Testis (tissue), 3 donors: Measurements from ENCODE around the gene CRISP2. TPM values are rescaled to one million over a fixed set of nuclear protein-coding genes. Genes with fewer than 3 reads are reported as not detected.

ENCODE experiments used
- DNase-seq: peaks from one replicate; pipeline ENCODE4 v3.0.0-alpha.2; 2019
- H3K27ac ChIP-seq, 2 donors: fragments of 200-600 bp; sonication (generic); one replicate each; pipeline ENCODE4 v1.5.1; 2019
- H3K27me3 ChIP-seq: fragments of 200-600 bp; sonication (generic); one replicate; pipeline ENCODE4 v1.5.1; 2019
- H3K36me3 ChIP-seq: fragments of 200-600 bp; sonication (generic); one replicate; pipeline ENCODE4 v1.5.1; 2017; ENCODE audit warnings: low read depth; ENCODE audit errors: missing control alignments
- H3K4me1 ChIP-seq: fragments of 200-600 bp; sonication (generic); one replicate; pipeline ENCODE4 v1.5.1; 2019
- H3K4me3 ChIP-seq, 2 donors: fragments of 200-600 bp; sonication (generic); one replicate each; pipeline ENCODE4 v1.5.1; 2017 to 2019
- H3K9me3 ChIP-seq: fragments of 200-600 bp; sonication (generic); one replicate; pipeline ENCODE4 v1.5.1; 2017
- POLR2A ChIP-seq: fragments of 450-650 bp; IDR thresholded peaks from one replicate; pipeline ENCODE4 v1.6.1; 2017; ENCODE audit warnings: antibody characterized with exemption, mild to moderate bottlenecking, moderate library complexity
- WGBS, 2 donors: methylation state at CpG; one replicate each; pipeline ENCODE4 v1.1.5; 2018; 5-methylcytosine and 5-hydroxymethylcytosine counted together
- intact Hi-C: fragments of 100-400 bp; cut with DNase I; formaldehyde crosslinking; loops from one replicate; pipeline ENCODE4 v1.15.1; 2023; ENCODE audit warnings: low total_unique reads
- polyA plus RNA-seq: library from polyadenylated mRNA; stranded (reverse); fragments of 350-450 nt; fragmentation: Illumina TruSeq; extraction: RNeasy Lipid Tissue Mini Kit (QIAGEN cat#74804); gene quantifications from one replicate; pipeline ENCODE4 v1.2.3, GENCODE V29; 2014; ENCODE audit warnings: low read depth, low replicate concordance; ENCODE audit not compliant: insufficient read depth
- total RNA-seq, 2 donors: library from RNA; depleted of rRNA; stranded (reverse); fragments of >200 nt; gene quantifications; one replicate each; pipeline ENCODE4 v1.2.3, GENCODE V29; 2016
- TF ChIP-seq, protein P1 (sequence below), 3 experiments: fragments of 450-650 bp in 2 of 3; fragments of 200-600 bp in 1 of 3; sonication (generic) in 1 of 3; IDR thresholded peaks; one replicate each; pipeline ENCODE4 v1.5.1; 2016 to 2019; ENCODE audit warnings: antibody characterized with exemption in 3 of 3, mild to moderate bottlenecking in 2 of 3, moderate library complexity in 1 of 3

CRISP2 gene
- total and polyA plus RNA-seq, 3 donors from 2014 or later = 197 to 739 (median 709) TPM

GRCh38 chr6:49645139-49645538, 68.2 kb downstream of the CRISP2 start:
- H3K36me3 ChIP-seq = no peaks in the 10 kb centered on the region
- H3K27me3 ChIP-seq = no peaks in the 10 kb centered on the region
- H3K9me3 ChIP-seq = no peaks in the 10 kb centered on the region
- no peak for DNase-seq
- intact Hi-C loops = no loop called here
- 87 to 89% methylated on average over 3 of the region's 3 CpGs for WGBS, 2 donors
- TF ChIP-seq POLR2A = no peak
- TF ChIP-seq, protein P1, sequence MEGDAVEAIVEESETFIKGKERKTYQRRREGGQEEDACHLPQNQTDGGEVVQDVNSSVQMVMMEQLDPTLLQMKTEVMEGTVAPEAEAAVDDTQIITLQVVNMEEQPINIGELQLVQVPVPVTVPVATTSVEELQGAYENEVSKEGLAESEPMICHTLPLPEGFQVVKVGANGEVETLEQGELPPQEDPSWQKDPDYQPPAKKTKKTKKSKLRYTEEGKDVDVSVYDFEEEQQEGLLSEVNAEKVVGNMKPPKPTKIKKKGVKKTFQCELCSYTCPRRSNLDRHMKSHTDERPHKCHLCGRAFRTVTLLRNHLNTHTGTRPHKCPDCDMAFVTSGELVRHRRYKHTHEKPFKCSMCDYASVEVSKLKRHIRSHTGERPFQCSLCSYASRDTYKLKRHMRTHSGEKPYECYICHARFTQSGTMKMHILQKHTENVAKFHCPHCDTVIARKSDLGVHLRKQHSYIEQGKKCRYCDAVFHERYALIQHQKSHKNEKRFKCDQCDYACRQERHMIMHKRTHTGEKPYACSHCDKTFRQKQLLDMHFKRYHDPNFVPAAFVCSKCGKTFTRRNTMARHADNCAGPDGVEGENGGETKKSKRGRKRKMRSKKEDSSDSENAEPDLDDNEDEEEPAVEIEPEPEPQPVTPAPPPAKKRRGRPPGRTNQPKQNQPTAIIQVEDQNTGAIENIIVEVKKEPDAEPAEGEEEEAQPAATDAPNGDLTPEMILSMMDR (IDR thresholded peaks at IDR 0.05) = no peak
- no peak overlapping the region for H3K27ac ChIP-seq
- no peaks in the 10 kb centered on the region for H3K4me1 ChIP-seq
- H3K4me3 ChIP-seq = no peak overlapping the region

Other genes with a start within 250 kb of the CRISP2 start
- not detected for gene GLYATL3, start 213.6 kb downstream of the CRISP2 start, total RNA-seq
- gene GLYATL3, start 213.6 kb downstream of the CRISP2 start, polyA plus RNA-seq = not detected
- gene C6orf141, start 162.9 kb downstream of the CRISP2 start, total RNA-seq = 10 to 100 TPM; 41.3 to 58.4 TPM
- gene C6orf141, start 162.9 kb downstream of the CRISP2 start, polyA plus RNA-seq = 11.3 TPM
- gene RHAG, start 76.7 kb downstream of the CRISP2 start, total RNA-seq = not detected
- gene RHAG, start 76.7 kb downstream of the CRISP2 start, polyA plus RNA-seq = 0.42 TPM
- gene CRISP3, start 30.8 kb upstream of the CRISP2 start, total RNA-seq = under 1 TPM in 1 of 2 donors, not detected in 1; 0.12 TPM
- not detected for gene CRISP3, start 30.8 kb upstream of the CRISP2 start, polyA plus RNA-seq
- gene PGK2, start 73.7 kb upstream of the CRISP2 start, total RNA-seq = 100 to 1,000 TPM in 1 of 2 donors, 10 to 100 TPM in 1; 73.8 to 207 TPM
- gene PGK2, start 73.7 kb upstream of the CRISP2 start, polyA plus RNA-seq = 364 TPM
- under 1 TPM; 0.19 to 0.55 TPM for gene CRISP1, start 153.0 kb upstream of the CRISP2 start, total RNA-seq
- gene CRISP1, start 153.0 kb upstream of the CRISP2 start, polyA plus RNA-seq = 3.8 TPM